Adrenal gland (tissue), 12 donors: ENCODE results near the gene EPHB1. TPM values are rescaled to one million over a fixed set of nuclear protein-coding genes. Genes with fewer than 3 reads are reported as not detected.

ENCODE experiments used
- DNase-seq, 7 donors: peaks; one replicate each; pipeline ENCODE4 v3.0.0-alpha.2; 2019 to 2020
- H3K27ac ChIP-seq, 5 donors: fragments of 200-600 bp; sonication (generic) in 4 of 5; 1 replicate in 3 of 5; 2 replicates in 2 of 5; pipeline versions ENCODE4 v1.5.1 to v1.8.0; 2016 to 2020; ENCODE audit warnings: mild to moderate bottlenecking in 1 of 5
- H3K27me3 ChIP-seq: fragments of 200-600 bp; 2 replicates; pipeline ENCODE4 v1.8.0; 2021
- H3K36me3 ChIP-seq, 2 donors: fragments of 200-600 bp; replicated peaks in 1 of 2; 1 replicate in 1 of 2; 2 replicates in 1 of 2; pipeline versions ENCODE4 v1.5.1 to v1.8.0; 2018 to 2022
- H3K4me1 ChIP-seq, 2 donors: fragments of 200-600 bp; replicated peaks in 1 of 2; 1 replicate in 1 of 2; 2 replicates in 1 of 2; pipeline versions ENCODE4 v1.5.1 to v1.8.0; 2018 to 2021
- H3K4me3 ChIP-seq, 4 donors: fragments of 200-600 bp; sonication (generic) in 3 of 4; one replicate each; pipeline ENCODE4 v1.5.1; 2016 to 2018
- H3K9me3 ChIP-seq, 3 donors: fragments of 200-600 bp; sonication (generic) in 1 of 3; replicated peaks in 1 of 3; 1 replicate in 2 of 3; 2 replicates in 1 of 3; pipeline versions ENCODE4 v1.5.1 to v1.8.0; 2016 to 2021
- CTCF ChIP-seq, 6 experiments: fragments of 450-650 bp in 4 of 6; fragments of 200-600 bp in 2 of 6; sonication (generic) in 1 of 6; IDR thresholded peaks; 1 replicate in 5 of 6; 2 replicates in 1 of 6; pipeline versions ENCODE4 v1.5.1 to v1.8.0; 2016 to 2021; ENCODE audit warnings: antibody characterized with exemption in 6 of 6, mild to moderate bottlenecking in 2 of 6, moderate library complexity in 1 of 6
- POLR2A ChIP-seq, 2 donors: fragments of 450-650 bp; IDR thresholded peaks; one replicate each; pipeline ENCODE4 v1.6.1; 2017; ENCODE audit warnings: antibody characterized with exemption in 2 of 2, mild to moderate bottlenecking in 2 of 2, moderate library complexity in 1 of 2
- WGBS, 4 donors: extraction: QIAGEN DNeasy Blood & Tissue Kit in 2 of 4; methylation state at CpG; one replicate each; pipeline versions ENCODE4 v1.1.5 to v1.1.7; 2013 to 2017; 5-methylcytosine and 5-hydroxymethylcytosine counted together
- intact Hi-C, 2 donors: fragments of 100-400 bp; cut with DNase I; formaldehyde crosslinking; loops; one replicate each; pipeline versions ENCODE4 v1.14.1 to v1.15.0; 2022 to 2023
- polyA plus RNA-seq, 3 donors: library from polyadenylated mRNA; stranded (reverse); fragments of 200-250 nt in 2 of 3; fragments of 350-450 nt in 1 of 3; fragmentation: Illumina TruSeq in 1 of 3; extraction: RNeasy Lipid Tissue Mini Kit (QIAGEN cat#74804) in 1 of 3; gene quantifications; one replicate each; pipeline ENCODE4 v1.2.3, GENCODE V29; 2013 to 2014
- total RNA-seq, 9 donors: library from RNA; depleted of rRNA in 4 of 9; stranded (reverse); fragments of >200 nt in 4 of 9; fragments of 120-200 nt in 1 of 9; fragmentation: NEBNext Ultra II Directional in 1 of 9; extraction: Animal tissue kit (Norgen Biotek cat#: 25700) in 1 of 9; gene quantifications; one replicate each; pipeline versions ENCODE4 v1.1.0 to v1.2.4, GENCODE V29; 2013 to 2023
- donor health status: healthy with polysubstance abuse.
- donor health status: Bipolar disorder and iron deficiency.
- donor health status: DM: yes; HTN: yes; CAD: no.
- donor health status: DM: no; HTN: no; CAD: no.
- donor health status: DM: no; HTN: no; CAD: no.
- donor health status: DM: yes; HTN: yes; CAD: no.

Gene EPHB1
- total and polyA plus RNA-seq, 12 donors: 0.10 to 3.4 (median 0.98) TPM

GRCh38 chr3:134859341-134859740 lies 64.3 kb downstream of the EPHB1 start:
- H3K27ac ChIP-seq: no peak overlapping the region
- no peaks in the 10 kb centered on the region for H3K9me3 ChIP-seq
- 25 to 100% (median 72%) methylated on average over 1 of the region's 1 CpG for WGBS, 4 donors
- H3K27me3 ChIP-seq: no peaks in the 10 kb centered on the region
- H3K4me3 ChIP-seq: no peak overlapping the region
- intact Hi-C loops: no loop called here
- H3K4me1 ChIP-seq: no peaks in the 10 kb centered on the region
- H3K36me3 ChIP-seq: no peaks in the 10 kb centered on the region
- no peak for TF ChIP-seq POLR2A (IDR thresholded peaks at IDR 0.05)
- no peak for TF ChIP-seq CTCF (IDR thresholded peaks at IDR 0.05)
- no peak for DNase-seq

- no peak for TF ChIP-seq POLR2A (IDR thresholded peaks at IDR 0.05)
- no peak for TF ChIP-seq CTCF (IDR thresholded peaks at IDR 0.05)
- DNase-seq: peak in 1 of 7 donors; percentile 31
- Histone ChIP-seq H3K27me3 (no peaks in the 10 kb centered on the region), H3K36me3 (no peaks in the 10 kb centered on the region), H3K27ac (no peak overlapping the region), H3K4me3 (no peak overlapping the region), H3K4me1 (no peaks in the 10 kb centered on the region), H3K9me3 (no peaks in the 10 kb centered on the region)
- intact Hi-C loops: no loop called here
- WGBS, 4 donors: 90 to 100% (median 90%) methylated on average over 1 to 5 of the region's 5 CpGs
Measured at GRCh38 chr3:134860141-134860540, 65.1 kb downstream of the EPHB1 start.

- WGBS, 4 donors: 68 to 79% (median 74%) methylated on average over 6 of the region's 6 CpGs
Measured at GRCh38 chr3:134863915-134864314, 68.9 kb downstream of the EPHB1 start.

GRCh38 chr3:134864636-134865035 lies 69.6 kb downstream of the EPHB1 start:
- DNase-seq: peak in 5 of 7 donors; percentile 28 to 58 (median 34)
- 32 to 50% (median 43%) methylated on average over 5 of the region's 5 CpGs for WGBS, 4 donors
- Histone ChIP-seq H3K27me3 (no peaks in the 10 kb centered on the region), H3K36me3 (no peaks in the 10 kb centered on the region), H3K4me3 (no peak overlapping the region), H3K9me3 (no peaks in the 10 kb centered on the region), H3K4me1 (no peaks in the 10 kb centered on the region), H3K27ac (no peak overlapping the region)
- TF ChIP-seq CTCF (IDR thresholded peaks at IDR 0.05) (no peak), POLR2A (IDR thresholded peaks at IDR 0.05) (no peak)
- intact Hi-C loops: no loop called here

More at GRCh38 chr3:134863915-134864314, 68.9 kb downstream of the EPHB1 start:
- Histone ChIP-seq H3K27ac (no peak overlapping the region), H3K4me3 (no peak overlapping the region), H3K9me3 (no peaks in the 10 kb centered on the region), H3K36me3 (no peaks in the 10 kb centered on the region), H3K4me1 (no peaks in the 10 kb centered on the region), H3K27me3 (no peaks in the 10 kb centered on the region)
- no peak for TF ChIP-seq CTCF (IDR thresholded peaks at IDR 0.05)
- TF ChIP-seq POLR2A (IDR thresholded peaks at IDR 0.05): no peak
- intact Hi-C loops: no loop called here
- no peak for DNase-seq
